ENCODE results near the gene TRPM2. TPM values are rescaled to one million over a fixed set of nuclear protein-coding genes. Genes with fewer than 3 reads are reported as not detected.

TRPM2 gene
- polyA plus RNA-seq, 4 donors, result 0.89 to 2.7 (median 2.3) TPM

GRCh38 chr21:44443291-44443890 is 90.0 kb downstream of the TRPM2 start:
- Histone ChIP-seq H3K4me3 (ENCODE audit: low read depth in 1 of 3, low read length in 3 of 3) (no peak overlapping the region), H3K27ac (ENCODE audit: low read depth in 1 of 3, low read length in 2 of 3) (no peak overlapping the region), H3K27me3 (ENCODE audit: control insufficient read depth in 3 of 3, insufficient read depth in 3 of 3, low read length in 3 of 3) (no peaks in the 10 kb centered on the region), H3K36me3 (ENCODE audit: control insufficient read depth in 3 of 3, insufficient read depth in 2 of 3, low read depth in 1 of 3, low read length in 3 of 3) (no peaks in the 10 kb centered on the region), H3K9me3 (ENCODE audit: control insufficient read depth in 2 of 2, insufficient read depth in 1 of 2, low read depth in 1 of 2, low read length in 1 of 2) (peaks cover 0 to 3% of the 10 kb centered on the region in 2 donors), H3K4me1 (ENCODE audit: control insufficient read depth in 3 of 3, insufficient read depth in 2 of 3, low read depth in 1 of 3, low read length in 2 of 3) (peaks cover 0 to under 1% (median 0%) of the 10 kb centered on the region in 3 donors)
- DNase-seq, result no peak
- no peak for FAIRE-seq
- 74 to 84% (median 82%) methylated on average over 17 of the region's 17 CpGs for WGBS, 3 donors

GRCh38 chr21:44443891-44444285 is 90.5 kb downstream of the TRPM2 start:
- DNase-seq (no peak), FAIRE-seq (no peak)
- Histone ChIP-seq H3K36me3 (ENCODE audit: control insufficient read depth in 3 of 3, insufficient read depth in 2 of 3, low read depth in 1 of 3, low read length in 3 of 3) (no peaks in the 10 kb centered on the region), H3K27me3 (ENCODE audit: control insufficient read depth in 3 of 3, insufficient read depth in 3 of 3, low read length in 3 of 3) (no peaks in the 10 kb centered on the region), H3K27ac (ENCODE audit: low read depth in 1 of 3, low read length in 2 of 3) (no peak overlapping the region), H3K9me3 (ENCODE audit: control insufficient read depth in 2 of 2, insufficient read depth in 1 of 2, low read depth in 1 of 2, low read length in 1 of 2) (peaks cover 0 to 3% of the 10 kb centered on the region in 2 donors), H3K4me3 (ENCODE audit: low read depth in 1 of 3, low read length in 3 of 3) (no peak overlapping the region), H3K4me1 (ENCODE audit: control insufficient read depth in 3 of 3, insufficient read depth in 2 of 3, low read depth in 1 of 3, low read length in 2 of 3) (peaks cover 0 to 6% (median 0%) of the 10 kb centered on the region in 3 donors)
- WGBS, 3 donors, result 76 to 88% (median 78%) methylated on average over 12 of the region's 12 CpGs

DNA sequence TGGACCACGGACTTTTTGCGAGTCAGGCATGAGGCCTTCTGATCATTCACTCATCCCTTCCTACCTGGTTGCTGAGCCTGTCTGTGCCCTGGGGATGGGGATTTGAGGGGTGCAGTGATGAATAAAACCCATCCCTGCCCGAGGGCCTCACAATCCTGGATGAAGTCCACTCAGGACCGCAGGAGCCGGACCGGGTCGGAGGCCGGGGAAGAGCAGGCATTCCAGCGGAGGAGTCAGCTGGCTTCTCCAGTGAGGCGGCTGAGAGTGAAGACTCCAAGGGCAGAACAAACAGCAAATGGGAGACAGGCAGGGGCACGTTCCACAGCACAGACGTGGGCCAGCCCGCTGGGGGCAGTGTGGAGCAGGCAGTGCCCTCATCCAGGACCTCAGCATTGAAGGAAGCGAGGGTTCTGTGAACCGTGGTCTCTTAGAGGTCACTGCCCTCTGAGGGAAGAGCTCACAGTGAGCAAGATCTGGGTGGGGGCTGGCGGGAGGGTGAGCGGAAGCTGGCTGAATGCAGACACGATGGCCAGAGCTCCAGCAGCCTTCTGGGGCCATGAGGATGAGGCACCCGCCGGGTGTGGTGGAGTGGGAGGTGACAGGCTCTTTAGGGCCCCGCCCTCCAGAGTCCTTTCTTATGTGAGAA is 91.0 kb downstream of the TRPM2 start:
- no peak for FAIRE-seq
- 74 to 79% (median 76%) methylated on average over 21 of the region's 21 CpGs for WGBS, 3 donors
- Histone ChIP-seq H3K27ac (ENCODE audit: low read depth in 1 of 3, low read length in 2 of 3) (no peak overlapping the region), H3K36me3 (ENCODE audit: control insufficient read depth in 3 of 3, insufficient read depth in 2 of 3, low read depth in 1 of 3, low read length in 3 of 3) (no peaks in the 10 kb centered on the region), H3K9me3 (ENCODE audit: control insufficient read depth in 2 of 2, insufficient read depth in 1 of 2, low read depth in 1 of 2, low read length in 1 of 2) (peaks cover 0 to 3% of the 10 kb centered on the region in 2 donors), H3K27me3 (ENCODE audit: control insufficient read depth in 3 of 3, insufficient read depth in 3 of 3, low read length in 3 of 3) (peaks cover 0 to 2% (median 0%) of the 10 kb centered on the region in 3 donors), H3K4me1 (ENCODE audit: control insufficient read depth in 3 of 3, insufficient read depth in 2 of 3, low read depth in 1 of 3, low read length in 2 of 3) (peaks cover 0 to 7% (median 0%) of the 10 kb centered on the region in 3 donors), H3K4me3 (ENCODE audit: low read depth in 1 of 3, low read length in 3 of 3) (no peak overlapping the region)
- no peak for DNase-seq

DNA sequence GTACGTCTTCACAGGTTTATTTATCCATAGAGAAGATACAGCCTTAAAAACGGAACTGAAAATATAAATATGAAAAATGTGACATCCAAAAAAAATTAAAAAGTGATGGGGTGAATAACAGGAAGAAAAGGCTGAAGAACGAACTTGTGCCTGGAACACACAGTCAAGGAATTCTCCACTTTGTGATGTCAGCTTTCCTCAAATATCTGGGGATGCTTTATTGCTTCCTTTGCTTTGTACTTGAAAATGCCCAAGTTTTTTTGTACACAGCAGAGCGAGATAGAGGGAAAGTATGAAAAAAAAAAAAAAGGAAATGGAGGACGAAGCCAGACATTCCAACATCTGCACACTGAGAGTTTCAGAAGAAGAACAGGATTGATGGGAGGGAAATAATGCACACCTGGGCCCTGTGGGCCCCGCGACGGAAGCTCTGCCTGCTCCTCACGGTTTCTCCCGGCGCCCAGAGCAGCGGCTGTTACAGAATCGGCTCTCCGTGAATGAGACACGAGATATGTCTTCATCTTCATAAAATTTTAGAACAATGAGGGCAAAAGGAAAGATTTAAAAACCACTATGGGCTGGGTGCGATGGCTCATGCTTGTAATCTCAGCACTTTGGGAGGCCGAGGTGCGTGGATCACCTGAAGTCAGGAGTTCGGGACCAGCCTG is 91.9 kb downstream of the TRPM2 start:
- FAIRE-seq, result no peak
- 73 to 86% (median 80%) methylated on average over 19 of the region's 19 CpGs for WGBS, 3 donors

DNA sequence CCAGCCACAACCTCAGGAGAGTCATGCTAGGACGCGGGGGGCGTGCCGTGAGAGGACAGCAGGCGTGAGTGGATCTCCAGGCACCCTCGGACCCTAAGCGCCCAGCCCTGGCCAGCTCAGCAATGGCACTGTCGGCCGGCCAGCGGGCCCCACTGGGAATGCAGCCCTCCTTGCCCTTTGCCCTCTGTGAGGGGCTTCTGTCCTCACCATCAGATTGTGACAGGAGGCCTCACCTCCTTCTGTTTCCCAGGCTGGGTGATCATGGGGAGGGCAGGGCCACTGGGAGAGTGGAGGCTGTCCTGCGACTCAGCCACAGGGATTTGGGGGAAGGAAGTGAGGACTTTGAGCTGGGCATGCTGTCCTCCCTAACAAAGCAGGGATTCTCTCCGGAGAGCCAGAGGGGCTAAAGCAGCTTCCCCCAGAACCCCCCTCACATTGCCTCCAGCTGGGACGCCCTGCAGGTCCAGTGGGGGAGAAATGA is 95.3 kb downstream of the TRPM2 start:
- FAIRE-seq, result no peak
- Histone ChIP-seq H3K36me3 (ENCODE audit: control insufficient read depth in 3 of 3, insufficient read depth in 2 of 3, low read depth in 1 of 3, low read length in 3 of 3) (no peaks in the 10 kb centered on the region), H3K27me3 (ENCODE audit: control insufficient read depth in 3 of 3, insufficient read depth in 3 of 3, low read length in 3 of 3) (peaks cover 0 to 9% (median 4%) of the 10 kb centered on the region in 3 donors), H3K9me3 (ENCODE audit: control insufficient read depth in 2 of 2, insufficient read depth in 1 of 2, low read depth in 1 of 2, low read length in 1 of 2) (peaks cover 0 to 3% of the 10 kb centered on the region in 2 donors), H3K4me1 (ENCODE audit: control insufficient read depth in 3 of 3, insufficient read depth in 2 of 3, low read depth in 1 of 3, low read length in 2 of 3) (peaks cover 0 to 7% (median 0%) of the 10 kb centered on the region in 3 donors), H3K4me3 (ENCODE audit: low read depth in 1 of 3, low read length in 3 of 3) (no peak overlapping the region), H3K27ac (ENCODE audit: low read depth in 1 of 3, low read length in 2 of 3) (no peak overlapping the region)
- DNase-seq, result peak in 1 of 2 donors; percentile 15
- WGBS, 3 donors, result 40 to 59% (median 54%) methylated on average over 13 of the region's 13 CpGs

More for the DNA sequence above, 91.9 kb downstream of the TRPM2 start:
- H3K27ac ChIP-seq (ENCODE audit: low read depth in 1 of 3, low read length in 2 of 3), result no peak overlapping the region
- no peaks in the 10 kb centered on the region for H3K36me3 ChIP-seq (ENCODE audit: control insufficient read depth in 3 of 3, insufficient read depth in 2 of 3, low read depth in 1 of 3, low read length in 3 of 3)
- H3K27me3 ChIP-seq (ENCODE audit: control insufficient read depth in 3 of 3, insufficient read depth in 3 of 3, low read length in 3 of 3), result peaks cover 0 to 5% (median 4%) of the 10 kb centered on the region in 3 donors
- H3K4me3 ChIP-seq (ENCODE audit: low read depth in 1 of 3, low read length in 3 of 3), result no peak overlapping the region
- H3K9me3 ChIP-seq (ENCODE audit: control insufficient read depth in 2 of 2, insufficient read depth in 1 of 2, low read depth in 1 of 2, low read length in 1 of 2), result peaks cover 0 to 3% of the 10 kb centered on the region in 2 donors
- peaks cover 0 to 7% (median 0%) of the 10 kb centered on the region in 3 donors for H3K4me1 ChIP-seq (ENCODE audit: control insufficient read depth in 3 of 3, insufficient read depth in 2 of 3, low read depth in 1 of 3, low read length in 2 of 3)
- no peak for DNase-seq

- FAIRE-seq, result no peak
- Histone ChIP-seq H3K27ac (ENCODE audit: low read depth in 1 of 3, low read length in 2 of 3) (no peak overlapping the region), H3K9me3 (ENCODE audit: control insufficient read depth in 2 of 2, insufficient read depth in 1 of 2, low read depth in 1 of 2, low read length in 1 of 2) (peaks cover 0 to 7% of the 10 kb centered on the region in 2 donors), H3K27me3 (ENCODE audit: control insufficient read depth in 3 of 3, insufficient read depth in 3 of 3, low read length in 3 of 3) (peaks cover 0 to 9% (median 4%) of the 10 kb centered on the region in 3 donors), H3K4me3 (ENCODE audit: low read depth in 1 of 3, low read length in 3 of 3) (no peak overlapping the region), H3K36me3 (ENCODE audit: control insufficient read depth in 3 of 3, insufficient read depth in 2 of 3, low read depth in 1 of 3, low read length in 3 of 3) (no peaks in the 10 kb centered on the region), H3K4me1 (ENCODE audit: control insufficient read depth in 3 of 3, insufficient read depth in 2 of 3, low read depth in 1 of 3, low read length in 2 of 3) (peaks cover 0 to 7% (median 0%) of the 10 kb centered on the region in 3 donors)
- no peak for DNase-seq
- 46 to 66% (median 57%) methylated on average over 24 to 28 of the region's 28 CpGs for WGBS, 3 donors
Measured at GRCh38 chr21:44449473-44450363, 96.3 kb downstream of the TRPM2 start.

DNA sequence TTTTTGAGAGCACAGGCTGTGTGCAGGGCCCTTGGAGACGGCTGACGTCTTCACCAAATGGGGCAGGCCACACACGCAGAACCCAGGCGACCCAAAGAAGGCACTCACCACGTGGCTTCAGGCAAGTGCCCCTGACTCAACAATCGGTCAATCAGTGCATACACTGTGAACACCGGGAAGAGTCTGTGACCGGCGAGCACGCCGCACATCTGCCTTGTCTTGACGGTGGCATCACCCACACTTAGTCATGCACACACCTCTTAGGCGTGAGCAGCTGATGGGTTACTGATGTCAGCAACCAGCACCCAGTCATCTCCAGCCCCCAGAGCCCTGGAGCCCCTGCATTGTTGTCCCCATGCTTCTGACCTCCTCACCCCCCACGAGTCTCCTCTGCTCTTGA is 97.0 kb downstream of the TRPM2 start:
- Histone ChIP-seq H3K27ac (ENCODE audit: low read depth in 1 of 3, low read length in 2 of 3) (no peak overlapping the region), H3K4me3 (ENCODE audit: low read depth in 1 of 3, low read length in 3 of 3) (no peak overlapping the region), H3K4me1 (ENCODE audit: control insufficient read depth in 3 of 3, insufficient read depth in 2 of 3, low read depth in 1 of 3, low read length in 2 of 3) (peaks cover 0 to 7% (median 0%) of the 10 kb centered on the region in 3 donors), H3K9me3 (ENCODE audit: control insufficient read depth in 2 of 2, insufficient read depth in 1 of 2, low read depth in 1 of 2, low read length in 1 of 2) (peaks cover 0 to 7% of the 10 kb centered on the region in 2 donors), H3K36me3 (ENCODE audit: control insufficient read depth in 3 of 3, insufficient read depth in 2 of 3, low read depth in 1 of 3, low read length in 3 of 3) (no peaks in the 10 kb centered on the region), H3K27me3 (ENCODE audit: control insufficient read depth in 3 of 3, insufficient read depth in 3 of 3, low read length in 3 of 3) (peaks cover 0 to 9% (median 4%) of the 10 kb centered on the region in 3 donors)
- 68 to 77% (median 71%) methylated on average over 14 of the region's 14 CpGs for WGBS, 3 donors
- DNase-seq (no peak), FAIRE-seq (no peak)
